H9 (cell line): Measurements from ENCODE around the gene DDX53. TPM values are rescaled to one million over a fixed set of nuclear protein-coding genes. Genes with fewer than 3 reads are reported as not detected.

Source experiments
- DNase-seq: peaks from one replicate; pipeline ENCODE4 v3.0.0-alpha.2; 2017
- H2AFZ ChIP-seq: one replicate; pipeline ENCODE4 v1.6.1; 2013; ENCODE audit warnings: mild to moderate bottlenecking, low read length, control low read depth, moderate library complexity
- H2AK5ac ChIP-seq: 2 replicates; pipeline ENCODE4 v1.6.1; 2013; ENCODE audit warnings: low read length, control low read depth, mixed read lengths; ENCODE audit not compliant: insufficient read length
- H2BK120ac ChIP-seq: one replicate; pipeline ENCODE4 v1.6.1; 2013; ENCODE audit warnings: low read depth, mild to moderate bottlenecking, low read length, control low read depth, inconsistent platforms; ENCODE audit not compliant: poor library complexity, severe bottlenecking
- H2BK12ac ChIP-seq: 2 replicates; pipeline ENCODE4 v1.6.1; 2013; ENCODE audit warnings: low read length, control low read depth, mixed read lengths, low read depth; ENCODE audit not compliant: insufficient read length
- H2BK15ac ChIP-seq: 2 replicates; pipeline ENCODE4 v1.6.1; 2013; ENCODE audit warnings: low read depth, low read length, control low read depth
- H2BK20ac ChIP-seq: one replicate; pipeline ENCODE4 v1.6.1; 2013; ENCODE audit warnings: low read depth, mild to moderate bottlenecking, low read length, control low read depth, inconsistent platforms; ENCODE audit not compliant: poor library complexity, severe bottlenecking
- H2BK5ac ChIP-seq: 2 replicates; pipeline ENCODE4 v1.6.1; 2013; ENCODE audit warnings: low read length, control low read depth, mixed read lengths; ENCODE audit not compliant: insufficient read length
- H3K14ac ChIP-seq: 2 replicates; pipeline ENCODE4 v1.6.1; 2013; ENCODE audit warnings: low read length, control low read depth; ENCODE audit not compliant: insufficient read depth
- H3K18ac ChIP-seq: 2 replicates; pipeline ENCODE4 v1.6.1; 2013; ENCODE audit warnings: low read depth, mild to moderate bottlenecking, mixed read lengths, low read length, control low read depth; ENCODE audit not compliant: insufficient read length
- H3K23ac ChIP-seq: 2 replicates; pipeline ENCODE4 v1.6.1; 2013; ENCODE audit warnings: low read length, control low read depth, mixed read lengths, low read depth; ENCODE audit not compliant: insufficient read length
- H3K23me2 ChIP-seq: 2 replicates; pipeline ENCODE4 v1.6.1; 2013; ENCODE audit warnings: low read depth, mild to moderate bottlenecking, mixed read lengths, low read length, control low read depth; ENCODE audit not compliant: insufficient read length, poor library complexity, severe bottlenecking
- H3K27ac ChIP-seq: 2 replicates; pipeline ENCODE4 v1.5.1; 2013; ENCODE audit warnings: low read length, control low read depth, mixed read lengths, low read depth; ENCODE audit not compliant: insufficient read length
- H3K27me3 ChIP-seq: 2 replicates; pipeline ENCODE4 v1.6.1; 2013; ENCODE audit warnings: low read length, control low read depth, inconsistent platforms; ENCODE audit not compliant: insufficient read depth
- H3K4ac ChIP-seq: 2 replicates; pipeline ENCODE4 v1.6.1; 2013; ENCODE audit warnings: low read depth, mild to moderate bottlenecking, control low read depth, inconsistent platforms, low read length, moderate library complexity
- H3K4me1 ChIP-seq: 2 replicates; pipeline ENCODE4 v1.6.1; 2013; ENCODE audit warnings: low read length, control low read depth, inconsistent platforms; ENCODE audit not compliant: insufficient read depth
- H3K4me2 ChIP-seq: 2 replicates; pipeline ENCODE4 v1.6.1; 2013; ENCODE audit warnings: low read length, control low read depth, mixed read lengths; ENCODE audit not compliant: insufficient read length, insufficient read depth
- H3K56ac ChIP-seq: 2 replicates; pipeline ENCODE4 v1.6.1; 2013; ENCODE audit warnings: low read depth, mild to moderate bottlenecking, mixed read lengths, low read length, control low read depth; ENCODE audit not compliant: insufficient read length
- H3K79me1 ChIP-seq: 2 replicates; pipeline ENCODE4 v1.6.1; 2013; ENCODE audit warnings: low read depth, mild to moderate bottlenecking, moderate library complexity, low read length, control low read depth, inconsistent platforms; ENCODE audit not compliant: insufficient read depth, poor library complexity, severe bottlenecking
- H3K79me2 ChIP-seq: 2 replicates; pipeline ENCODE4 v1.6.1; 2013; ENCODE audit warnings: low read length, control low read depth, inconsistent platforms; ENCODE audit not compliant: insufficient read depth
- H3K9ac ChIP-seq: 2 replicates; pipeline ENCODE4 v1.6.1; 2013; ENCODE audit warnings: low read length, control low read depth, mixed read lengths; ENCODE audit not compliant: insufficient read length; ENCODE audit errors: extremely low read depth
- H3K9me3 ChIP-seq: one replicate; pipeline ENCODE4 v1.6.1; 2013; ENCODE audit warnings: low read depth, low read length, inconsistent platforms; ENCODE audit not compliant: control insufficient read depth
- H3T11ph ChIP-seq: one replicate; pipeline ENCODE4 v1.6.1; 2013; ENCODE audit warnings: mild to moderate bottlenecking, low read length, control low read depth, inconsistent platforms
- H4K20me1 ChIP-seq: one replicate; pipeline ENCODE4 v1.6.1; 2013; ENCODE audit not compliant: control insufficient read depth, insufficient read length, insufficient read depth
- H4K5ac ChIP-seq: 2 replicates; pipeline ENCODE4 v1.6.1; 2013; ENCODE audit warnings: low read depth, mild to moderate bottlenecking, mixed read lengths, low read length, control low read depth; ENCODE audit not compliant: insufficient read length
- H4K8ac ChIP-seq: replicated peaks from 2 replicates; pipeline ENCODE4 v1.6.1; 2013; ENCODE audit warnings: low read length, control low read depth, mixed read lengths, low read depth; ENCODE audit not compliant: insufficient read length
- H4K91ac ChIP-seq: 2 replicates; pipeline ENCODE4 v1.6.1; 2013; ENCODE audit warnings: low read depth, mild to moderate bottlenecking, moderate library complexity, mixed read lengths, low read length, control low read depth; ENCODE audit not compliant: insufficient read length
- H3K27ac Mint-ChIP-seq, 3 experiments: 2 replicates in 2 of 3; 3 replicates in 1 of 3; pipeline ENCODE4 v1.8.0; 2020 to 2021; ENCODE audit warnings: mixed read lengths in 3 of 3, mild to moderate bottlenecking in 1 of 3, moderate library complexity in 1 of 3
- H3K27me3 Mint-ChIP-seq: 2 replicates; pipeline ENCODE4 v1.8.0; 2021; ENCODE audit warnings: low read depth, mild to moderate bottlenecking, moderate library complexity, mixed read lengths
- H3K36me3 Mint-ChIP-seq, 3 experiments: 2 replicates in 2 of 3; 3 replicates in 1 of 3; pipeline ENCODE4 v1.8.0; 2020 to 2021; ENCODE audit warnings: low read depth in 3 of 3, mixed read lengths in 3 of 3; ENCODE audit not compliant: insufficient read depth in 1 of 3
- H3K4me1 Mint-ChIP-seq, 2 experiments: 2 replicates each; pipeline ENCODE4 v1.8.0; 2020; ENCODE audit warnings: mixed read lengths in 2 of 2
- H3K4me3 Mint-ChIP-seq, 2 experiments: 2 replicates in 1 of 2; 3 replicates in 1 of 2; pipeline ENCODE4 v1.8.0; 2020 to 2021; ENCODE audit warnings: mild to moderate bottlenecking in 2 of 2, mixed read lengths in 2 of 2, moderate library complexity in 1 of 2
- H3K9me3 Mint-ChIP-seq, 2 experiments: 2 replicates in 1 of 2; 3 replicates in 1 of 2; pipeline ENCODE4 v1.8.0; 2020; ENCODE audit warnings: mild to moderate bottlenecking in 2 of 2, mixed read lengths in 2 of 2, moderate library complexity in 1 of 2
- WGBS: extraction: QIAGEN DNeasy Blood & Tissue Kit; methylation state at CpG from one replicate; pipeline ENCODE4 v1.1.7; 2013; ENCODE audit warnings: missing lambda C conversion rate, low lambda C conversion rate, mixed read lengths; ENCODE audit not compliant: insufficient read length; ENCODE audit errors: extremely low coverage; 5-methylcytosine and 5-hydroxymethylcytosine counted together
- total RNA-seq: library from RNA; stranded (reverse); gene quantifications from 2 replicates; pipeline ENCODE4 v1.2.1, GENCODE V29; 2021
- TF ChIP-seq, protein P1 (sequence below): fragments of 200-600 bp; sonication (generic); conservative IDR thresholded peaks from 3 replicates; pipeline ENCODE4 v1.8.0; 2021; ENCODE audit warnings: antibody characterized with exemption, mild to moderate bottlenecking

Gene DDX53
- total RNA-seq, 1 experiment from 2014 or later = not detected

GRCh38 chrX:23035493-23035892 lies 35.7 kb downstream of the DDX53 start:
- Mint-ChIP-seq H3K4me1 (peaks cover 9 to 16% of the 10 kb centered on the region in 2 experiments), H3K36me3 (no peaks in the 10 kb centered on the region; a peak in 1 of 7 replicates)

More at GRCh38 chrX:23035493-23035892, 35.7 kb downstream of the DDX53 start:
- H4K8ac ChIP-seq = no peak overlapping the region
- H4K91ac ChIP-seq = no peak overlapping the region
- H3K23me2 ChIP-seq = no peaks in the 10 kb centered on the region
- H2BK5ac ChIP-seq = no peak overlapping the region
- no peak overlapping the region for H3T11ph ChIP-seq
- no CpG with 5 or more reads among the region's 3 CpGs for whole genome bisulfite sequencing
- H3K9me3 Mint-ChIP-seq = peaks cover 8 to 14% of the 10 kb centered on the region in 2 experiments; a peak in 4 of 5 replicates
- no peaks in the 10 kb centered on the region for H3K27me3 Mint-ChIP-seq
- H3K4me3 Mint-ChIP-seq = no peak overlapping the region
- peaks cover 3% of the 10 kb centered on the region; the same call in 1 of the 2 replicates for H3K4me1 ChIP-seq
- H4K5ac ChIP-seq = no peak overlapping the region
- no peak overlapping the region for H2AK5ac ChIP-seq
- no peak overlapping the region for H3K18ac ChIP-seq
- no peak overlapping the region for H3K4ac ChIP-seq
- no peak overlapping the region for H2BK15ac ChIP-seq
- no peak overlapping the region for H3K27ac Mint-ChIP-seq
- peak; percentile 29 for DNase-seq
- H3K79me1 ChIP-seq = no peaks in the 10 kb centered on the region
- TF ChIP-seq, protein P1, sequence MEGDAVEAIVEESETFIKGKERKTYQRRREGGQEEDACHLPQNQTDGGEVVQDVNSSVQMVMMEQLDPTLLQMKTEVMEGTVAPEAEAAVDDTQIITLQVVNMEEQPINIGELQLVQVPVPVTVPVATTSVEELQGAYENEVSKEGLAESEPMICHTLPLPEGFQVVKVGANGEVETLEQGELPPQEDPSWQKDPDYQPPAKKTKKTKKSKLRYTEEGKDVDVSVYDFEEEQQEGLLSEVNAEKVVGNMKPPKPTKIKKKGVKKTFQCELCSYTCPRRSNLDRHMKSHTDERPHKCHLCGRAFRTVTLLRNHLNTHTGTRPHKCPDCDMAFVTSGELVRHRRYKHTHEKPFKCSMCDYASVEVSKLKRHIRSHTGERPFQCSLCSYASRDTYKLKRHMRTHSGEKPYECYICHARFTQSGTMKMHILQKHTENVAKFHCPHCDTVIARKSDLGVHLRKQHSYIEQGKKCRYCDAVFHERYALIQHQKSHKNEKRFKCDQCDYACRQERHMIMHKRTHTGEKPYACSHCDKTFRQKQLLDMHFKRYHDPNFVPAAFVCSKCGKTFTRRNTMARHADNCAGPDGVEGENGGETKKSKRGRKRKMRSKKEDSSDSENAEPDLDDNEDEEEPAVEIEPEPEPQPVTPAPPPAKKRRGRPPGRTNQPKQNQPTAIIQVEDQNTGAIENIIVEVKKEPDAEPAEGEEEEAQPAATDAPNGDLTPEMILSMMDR = peak; percentile 48; the same call in 2 of the 3 replicates
- no peaks in the 10 kb centered on the region for H3K79me2 ChIP-seq
- H2BK120ac ChIP-seq = no peak overlapping the region
- H4K20me1 ChIP-seq = no peaks in the 10 kb centered on the region
- H2BK20ac ChIP-seq = no peak overlapping the region
- no peak overlapping the region for H3K27ac ChIP-seq
- no peak overlapping the region for H3K14ac ChIP-seq
- no peak overlapping the region for H2BK12ac ChIP-seq
- no peaks in the 10 kb centered on the region for H3K9me3 ChIP-seq
- H3K56ac ChIP-seq = no peak overlapping the region
- no peaks in the 10 kb centered on the region for H3K27me3 ChIP-seq
- no peak overlapping the region for H2AFZ ChIP-seq
- no peak overlapping the region for H3K23ac ChIP-seq
- no peak overlapping the region for H3K9ac ChIP-seq
- H3K4me2 ChIP-seq = no peak overlapping the region
